ENCODE data around the gene NOXRED1.

- TF ChIP-seq CTCF (IDR thresholded peaks at IDR 0.05) (no peak), POLR2A (IDR thresholded peaks at IDR 0.05) (no peak)
These were observed 33.1 kb downstream of the NOXRED1 start for GRCh38 chr14:77390188-77390587.

All from heart left ventricle (tissue), 13 donors.